Stimulated activated CD4-positive, alpha-beta T cell treated with anti-CD3 and anti-CD28 coated beads, Interleukin-4, amount 100 ng/mL, for 24 hours (primary cell): ENCODE measurements around the gene GALNT14.

Source experiments
- DNase-seq: peaks from one replicate; pipeline ENCODE4 v3.0.0-alpha.2; 2020

Gene GALNT14

DNA sequence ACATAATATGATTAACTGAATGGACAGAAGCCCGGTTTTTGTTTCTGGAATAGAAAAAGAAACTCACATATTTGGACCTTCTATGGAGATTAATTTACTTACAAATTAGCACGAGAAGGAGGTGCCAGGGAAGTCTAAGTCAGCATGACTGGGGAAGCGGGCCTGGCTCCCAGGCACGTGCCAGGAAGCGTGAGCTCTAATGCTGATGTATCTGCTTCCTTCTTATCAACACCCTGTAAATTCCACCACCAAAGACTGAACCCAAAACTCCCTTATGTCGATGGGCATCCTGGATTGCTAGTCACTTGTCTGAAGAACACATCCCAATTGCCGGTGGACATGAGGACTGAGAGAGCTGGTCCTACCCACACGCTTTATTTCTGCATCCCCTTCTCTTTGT is 134.5 kb downstream of the GALNT14 start:
- DNase-seq: no peak

DNA sequence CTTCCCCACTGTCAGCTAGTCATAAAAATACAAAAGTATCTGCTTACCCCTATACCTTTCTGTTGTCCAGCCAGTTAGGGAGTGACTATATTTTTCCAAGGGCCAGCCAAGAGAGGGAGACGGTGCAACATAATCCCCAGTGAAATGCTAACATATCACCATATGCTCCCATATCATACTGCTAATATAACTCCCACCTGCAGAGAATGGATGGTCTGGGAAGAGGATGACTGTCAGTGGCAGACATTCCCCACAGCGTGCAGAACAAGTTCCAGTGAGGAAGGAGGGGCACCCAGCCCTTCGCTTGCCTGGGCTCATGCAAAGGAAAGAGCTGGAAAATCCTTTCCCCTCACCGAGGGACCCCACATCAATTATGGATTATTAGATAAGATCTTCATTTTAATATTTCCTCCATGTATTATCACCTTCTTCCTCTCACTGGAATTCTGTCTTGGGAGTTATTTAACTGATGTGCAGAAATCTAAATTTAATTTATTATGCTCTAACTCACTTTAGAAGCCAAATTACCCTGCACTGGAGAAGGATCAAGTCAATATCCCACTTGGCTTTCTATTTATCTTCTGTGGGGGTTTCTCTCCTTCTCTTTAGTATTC is 135.6 kb downstream of the GALNT14 start:
- DNase-seq: no peak

DNA sequence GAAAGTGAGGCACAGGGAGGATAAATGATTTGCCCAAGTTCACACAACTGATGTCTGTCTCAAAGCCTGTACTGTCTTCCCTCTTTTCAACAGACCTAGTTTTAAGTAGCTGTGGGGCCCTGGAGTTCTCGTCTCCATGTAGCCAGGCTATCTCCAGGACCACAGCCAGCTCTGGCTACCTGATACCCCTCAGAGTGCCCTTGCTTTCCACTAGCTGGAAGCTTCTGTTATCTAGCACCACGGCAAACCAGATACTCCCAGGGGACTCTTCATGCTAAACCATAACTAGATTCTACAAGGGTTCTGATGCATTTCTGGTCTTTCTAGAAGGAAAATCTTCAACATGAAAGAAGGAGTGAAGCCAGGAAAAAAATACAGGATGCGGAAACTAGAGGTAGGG is 137.3 kb downstream of the GALNT14 start:
- no peak for DNase-seq

DNA sequence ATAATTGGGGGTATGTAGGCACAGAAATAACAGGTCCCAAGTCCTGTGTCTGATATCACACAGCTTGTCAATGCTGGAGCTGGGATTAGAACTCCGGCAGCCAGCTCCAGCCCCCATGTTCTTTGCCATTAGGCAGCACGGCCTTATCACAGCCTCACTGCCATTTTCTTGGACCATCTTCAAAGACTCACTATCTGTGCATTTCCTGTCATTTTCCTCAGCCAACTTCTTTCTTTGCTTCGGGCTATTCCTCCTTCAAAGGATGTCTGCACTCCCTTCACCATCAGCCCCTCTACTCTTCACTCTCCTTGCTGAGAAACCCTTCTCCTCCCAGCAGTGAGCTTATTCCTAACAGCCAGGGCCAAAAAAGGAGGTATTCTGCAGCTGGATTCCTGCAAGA is 139.6 kb downstream of the GALNT14 start:
- DNase-seq: no peak

DNA sequence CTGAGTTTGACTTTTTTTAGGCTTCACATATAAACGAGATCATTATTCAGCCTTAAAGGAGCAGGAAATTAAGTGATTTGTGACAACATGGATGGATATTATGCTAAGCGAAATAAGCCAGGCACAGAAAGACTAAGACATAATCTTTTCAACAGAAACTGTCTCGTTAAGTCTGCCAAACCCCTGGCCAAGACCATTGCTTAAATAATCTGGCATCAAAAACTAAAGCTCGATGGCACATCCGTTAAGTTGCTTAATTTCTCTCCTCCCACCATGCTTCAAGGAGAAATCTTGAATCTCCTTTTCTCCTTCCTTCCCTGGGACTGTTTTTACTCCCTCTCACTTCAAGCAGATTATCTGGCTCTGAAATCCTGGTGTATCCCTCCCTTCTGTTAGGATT is 140.3 kb downstream of the GALNT14 start:
- no peak for DNase-seq

DNA sequence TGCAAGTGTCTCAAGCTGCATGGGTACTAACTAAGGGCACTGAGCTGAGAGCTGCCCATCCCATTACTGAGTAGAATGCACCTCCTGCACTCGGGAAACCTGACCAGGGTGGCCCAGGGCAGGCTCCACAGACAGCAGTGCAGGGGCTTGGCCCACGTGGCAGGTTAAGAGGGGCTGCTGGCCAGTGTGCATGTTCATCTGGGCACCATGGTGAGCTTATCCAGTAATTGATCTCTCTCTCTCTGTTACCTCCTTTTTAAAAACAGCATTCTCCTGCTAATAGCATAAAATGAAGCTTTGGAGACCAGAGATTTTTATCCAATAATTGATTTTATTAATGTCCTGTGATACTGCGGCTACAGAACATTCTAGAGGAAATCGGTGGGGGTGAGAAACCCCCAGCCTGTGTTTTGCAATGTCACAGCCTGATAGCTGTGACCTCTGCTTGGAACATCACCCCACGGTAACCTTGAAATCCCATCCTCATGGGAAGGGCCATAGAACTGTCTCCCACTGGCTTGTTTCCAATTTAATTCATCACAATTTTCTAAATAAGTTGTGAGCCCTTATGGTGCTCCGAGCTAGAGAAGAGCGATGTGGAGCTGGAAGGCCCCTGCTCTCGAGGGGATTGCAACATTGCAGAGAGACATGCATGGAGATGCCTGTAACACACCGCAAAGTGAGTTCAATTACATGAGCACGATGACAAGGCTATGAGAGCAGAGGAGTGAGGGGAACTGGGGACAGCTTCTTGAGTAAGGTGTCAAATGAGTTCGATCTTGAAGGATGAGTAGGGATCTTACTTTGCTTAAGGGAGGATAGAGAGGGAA is 143.8 kb downstream of the GALNT14 start:
- DNase-seq: no peak

DNA sequence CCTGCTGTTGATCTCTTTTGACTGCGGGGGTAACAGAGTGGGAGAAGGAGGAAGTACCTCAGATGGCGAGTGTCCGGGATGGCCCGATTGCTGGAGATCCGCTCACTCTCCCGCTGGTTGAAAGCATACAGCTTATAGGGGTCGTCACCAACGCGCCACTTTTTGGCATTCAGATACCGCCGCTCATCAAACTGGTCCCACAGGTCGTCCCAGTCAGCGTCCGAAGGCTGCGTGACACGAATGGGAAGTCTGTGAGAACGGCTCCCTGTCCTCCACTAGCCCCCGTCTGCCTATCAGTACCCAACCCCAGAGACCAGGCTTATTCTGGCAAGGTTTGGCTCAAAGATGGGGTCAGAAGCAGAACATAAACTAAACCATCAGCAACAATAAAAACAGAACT is 145.5 kb downstream of the GALNT14 start:
- DNase-seq: no peak

DNA sequence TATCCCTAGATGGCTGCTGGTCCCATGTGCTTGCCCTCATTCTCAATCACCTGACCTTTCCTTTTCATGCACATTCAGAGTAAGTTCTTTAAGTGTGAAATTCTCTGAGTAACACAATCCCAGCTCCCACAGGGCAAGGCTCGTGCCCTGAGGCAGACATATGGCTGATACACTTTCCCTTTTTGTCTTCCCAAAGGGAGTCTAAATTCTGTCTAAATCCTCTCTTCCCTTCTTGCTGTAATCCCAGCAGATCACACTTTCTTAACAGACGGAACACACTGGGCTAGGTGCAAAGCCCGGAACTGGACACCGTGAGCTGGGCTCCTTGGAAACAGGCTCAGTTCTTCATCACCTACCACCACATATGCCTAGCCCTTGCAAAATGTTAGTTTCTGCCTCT is 147.6 kb downstream of the GALNT14 start:
- DNase-seq: no peak

DNA sequence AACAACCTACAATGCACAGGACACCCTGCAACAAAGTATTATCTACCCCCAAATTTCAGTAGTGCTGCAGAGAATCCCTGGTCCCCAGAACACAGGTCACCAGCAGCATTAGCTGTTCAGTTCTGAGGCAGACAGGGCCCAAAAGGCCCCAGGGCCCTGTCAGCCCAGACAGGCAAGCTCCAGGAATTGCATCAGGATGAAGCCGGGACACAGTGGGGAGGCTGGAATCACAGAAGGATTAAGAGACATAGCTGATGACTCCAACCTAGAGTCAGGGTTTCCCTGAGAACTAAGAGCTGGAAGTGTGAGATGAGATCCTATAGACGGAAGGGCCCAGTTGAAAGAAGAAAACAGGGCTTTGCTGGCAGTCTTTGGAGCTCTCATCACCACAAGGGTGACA is 148.1 kb downstream of the GALNT14 start:
- no peak for DNase-seq

DNA sequence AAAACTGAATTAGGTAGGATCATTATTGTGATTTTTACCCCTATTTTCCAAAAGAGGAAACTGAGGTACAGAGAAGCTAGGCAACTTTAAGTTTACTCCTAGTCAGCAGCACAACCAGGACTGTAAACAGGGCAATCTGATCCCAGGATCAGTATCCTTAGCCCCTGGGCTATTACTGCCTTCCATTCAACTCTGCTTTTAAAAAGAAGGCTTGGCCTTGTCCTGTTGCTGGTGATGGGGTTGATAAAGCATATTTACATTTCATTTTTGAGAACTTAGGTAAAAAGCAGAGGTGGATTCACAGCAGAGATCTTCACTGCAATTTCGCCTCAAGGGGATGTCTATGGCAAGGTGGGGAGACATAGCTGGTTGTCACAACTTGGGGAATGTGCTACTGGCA is 148.5 kb downstream of the GALNT14 start:
- no peak for DNase-seq

DNA sequence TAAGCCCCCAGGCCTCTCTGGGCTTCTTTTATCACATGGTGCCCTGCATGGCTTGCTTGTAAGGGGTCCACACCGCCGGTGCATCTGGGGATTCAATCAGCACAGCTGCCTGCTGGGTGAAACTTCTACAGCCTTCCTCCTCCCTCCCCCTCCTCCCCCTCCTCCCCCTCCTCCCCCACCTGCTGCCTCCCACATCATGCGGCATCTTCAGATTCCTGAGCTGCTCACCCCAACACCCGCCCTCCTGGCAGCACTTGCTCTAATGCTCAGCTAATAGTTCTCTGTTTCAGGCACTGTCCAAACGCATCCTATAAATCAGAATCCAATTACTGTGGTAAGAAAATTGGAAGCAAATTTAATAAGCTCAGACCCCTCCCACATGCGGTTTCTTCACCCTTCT is 150.7 kb downstream of the GALNT14 start:
- no peak for DNase-seq

DNA sequence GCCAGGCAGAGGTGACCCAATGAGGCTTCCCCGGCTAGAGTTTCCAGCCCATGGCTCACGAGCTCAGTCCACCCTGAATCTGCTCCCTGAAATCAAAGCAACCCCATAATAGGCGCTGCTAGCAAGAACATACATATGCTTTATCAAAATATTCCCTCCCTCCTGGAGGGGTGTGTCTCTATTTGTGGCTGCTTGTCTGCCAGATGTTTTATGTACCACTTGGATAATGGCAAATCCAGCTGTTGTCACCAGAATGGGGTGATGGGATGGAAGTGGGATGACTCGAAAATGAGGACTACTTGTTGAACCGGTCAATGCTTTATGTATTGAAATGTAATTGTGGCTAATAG is 152.0 kb downstream of the GALNT14 start:
- no peak for DNase-seq

DNA sequence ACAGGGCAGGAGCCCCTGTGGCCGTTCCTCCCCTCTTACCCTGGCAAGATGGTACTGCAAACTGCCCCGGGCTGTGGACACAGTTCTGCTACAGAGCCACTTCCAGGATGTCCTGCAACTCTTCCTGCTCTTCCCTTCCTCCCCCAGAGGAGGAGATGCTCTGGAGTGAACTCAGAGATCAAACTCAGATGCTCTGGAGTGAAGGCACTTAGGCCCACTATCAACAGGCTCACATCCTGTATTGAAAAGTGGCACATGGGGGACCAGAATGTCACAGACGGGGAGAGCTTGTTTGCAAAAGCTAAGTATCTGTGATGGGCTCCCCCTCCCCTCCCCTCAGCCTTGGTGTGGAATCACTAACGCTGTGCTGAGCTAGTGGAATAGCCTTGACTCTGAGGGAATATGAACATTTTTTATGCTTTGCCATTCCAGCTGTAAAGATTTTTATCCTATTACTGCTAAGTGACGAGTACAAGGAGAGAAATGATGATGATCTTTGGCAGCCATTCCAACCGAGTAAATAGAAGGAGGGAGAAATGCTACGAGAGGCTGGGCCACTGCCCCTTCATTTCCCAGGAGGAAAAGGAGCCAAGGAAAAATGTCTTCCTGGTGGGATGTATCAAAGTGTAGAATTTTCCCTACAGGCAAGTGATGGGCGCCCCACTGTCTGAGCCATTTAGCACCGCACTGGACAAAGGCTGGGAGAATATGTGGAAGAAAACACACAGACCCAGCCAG is 152.6 kb downstream of the GALNT14 start:
- DNase-seq: no peak

DNA sequence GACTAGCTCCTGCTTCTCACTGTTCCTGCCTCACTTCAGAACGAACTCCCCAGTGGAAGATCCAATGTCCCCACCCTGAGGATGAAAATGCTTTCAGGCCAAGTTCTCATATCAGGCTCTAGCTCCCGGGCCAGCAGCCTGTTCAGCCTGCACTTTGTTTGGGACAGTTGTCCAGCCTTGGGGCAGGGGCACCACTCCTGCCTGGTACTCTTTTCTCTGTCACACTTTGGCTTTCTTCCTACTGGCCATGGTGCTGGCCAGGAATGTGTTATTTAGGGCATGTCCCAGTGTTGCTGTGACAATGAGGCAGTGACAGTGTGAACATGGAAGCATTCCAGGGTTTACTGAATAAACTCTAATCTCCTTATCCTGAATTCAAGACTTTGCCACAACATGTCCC is 154.1 kb downstream of the GALNT14 start:
- no peak for DNase-seq

DNA sequence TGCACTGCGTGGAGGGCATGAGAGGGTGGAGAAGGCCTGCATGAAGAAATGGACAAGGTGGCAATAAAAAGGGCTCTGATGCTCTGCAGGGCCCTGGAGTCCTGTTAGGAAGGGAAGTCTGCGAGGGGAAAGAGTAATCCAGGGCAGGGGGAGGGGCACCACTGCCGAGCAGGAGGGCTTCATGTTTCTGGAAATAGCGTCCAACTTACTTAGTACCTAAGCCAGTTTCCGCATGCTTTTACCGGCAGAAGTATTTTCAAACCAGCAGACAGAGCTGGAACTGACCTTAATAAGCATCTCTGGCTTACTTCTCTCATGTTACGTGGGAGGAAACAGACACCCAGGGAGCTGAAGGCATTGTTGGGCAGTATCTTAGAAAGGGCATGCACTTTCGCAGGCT is 156.7 kb downstream of the GALNT14 start:
- no peak for DNase-seq

DNA sequence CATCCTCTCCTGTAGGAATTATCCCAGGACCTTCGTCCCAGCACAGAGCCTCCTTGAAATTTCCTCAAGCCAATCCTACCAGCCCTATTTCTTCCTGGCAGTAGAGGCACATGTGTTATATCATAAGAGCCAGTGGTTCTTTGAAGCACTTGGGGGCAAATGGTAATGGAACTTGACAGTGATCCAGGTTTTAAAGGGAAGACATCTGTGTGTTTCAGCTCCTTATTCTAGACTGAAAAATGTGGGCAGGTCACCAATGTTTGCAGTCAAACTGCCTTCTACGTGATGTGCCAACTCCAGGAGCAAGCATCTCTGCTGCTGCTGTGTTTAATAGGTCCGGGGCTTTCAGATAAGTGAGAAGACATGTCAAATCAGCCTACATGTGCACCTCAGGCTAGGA is 157.1 kb downstream of the GALNT14 start:
- DNase-seq: no peak

DNA sequence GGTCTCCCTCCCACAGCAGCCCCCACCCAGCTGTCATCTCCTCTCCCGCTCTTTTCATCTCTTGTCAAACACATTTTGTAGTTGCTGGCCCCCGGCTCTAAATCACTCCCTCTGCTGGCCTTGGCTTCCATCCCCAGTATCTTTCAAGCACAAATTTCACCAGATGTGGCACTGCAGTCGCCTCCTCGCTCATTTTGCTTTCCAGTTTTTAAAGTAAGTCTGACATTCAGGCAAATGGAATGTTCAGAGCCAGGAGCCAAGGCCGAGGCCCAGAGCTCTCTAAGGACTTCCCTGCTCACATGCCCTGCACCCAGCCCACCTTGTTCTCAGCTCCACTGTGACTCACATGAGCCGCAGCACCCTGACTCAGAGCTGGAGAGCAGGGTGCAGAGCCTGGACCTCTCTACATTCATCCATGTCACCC is 158.4 kb downstream of the GALNT14 start:
- DNase-seq: no peak

DNA sequence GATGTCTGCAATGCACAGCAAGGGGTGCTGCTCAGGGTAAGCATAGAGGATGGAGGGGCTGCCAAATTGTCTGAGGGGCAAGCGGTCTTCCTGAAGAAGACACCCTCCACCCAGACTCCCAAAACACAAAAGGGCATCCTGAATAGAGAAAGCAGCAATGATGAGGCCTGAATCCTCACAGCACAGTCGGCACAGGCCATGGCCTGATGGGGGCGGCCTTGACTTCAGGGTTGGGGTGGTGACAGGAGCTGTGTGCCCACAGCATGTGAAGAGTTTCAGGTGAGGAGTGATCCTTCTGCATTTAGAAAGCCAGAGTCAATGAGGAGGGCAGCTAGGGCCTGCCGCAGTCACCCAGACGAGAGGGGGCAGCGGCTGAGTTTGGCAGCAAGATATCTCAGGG is 159.4 kb downstream of the GALNT14 start:
- no peak for DNase-seq

DNA sequence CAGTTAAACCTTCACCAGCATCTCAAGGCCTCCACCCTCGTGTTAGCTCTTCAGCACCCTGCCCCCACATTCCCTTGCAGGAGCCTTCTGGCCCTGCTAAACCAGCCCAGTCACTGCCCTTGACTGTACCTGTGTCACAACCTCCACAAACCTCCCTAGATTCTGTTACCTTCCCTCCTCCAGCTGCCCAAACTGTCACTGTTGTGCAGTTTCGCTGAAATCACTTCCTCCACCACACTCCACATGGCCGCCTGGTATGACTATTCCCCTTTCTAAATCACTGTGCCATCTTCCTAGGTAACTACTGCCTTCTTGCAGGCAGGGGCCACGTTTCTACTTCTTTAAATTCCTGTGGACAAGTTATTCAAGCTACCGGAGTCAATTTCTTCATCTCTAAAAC is 160.2 kb downstream of the GALNT14 start:
- DNase-seq: no peak

DNA sequence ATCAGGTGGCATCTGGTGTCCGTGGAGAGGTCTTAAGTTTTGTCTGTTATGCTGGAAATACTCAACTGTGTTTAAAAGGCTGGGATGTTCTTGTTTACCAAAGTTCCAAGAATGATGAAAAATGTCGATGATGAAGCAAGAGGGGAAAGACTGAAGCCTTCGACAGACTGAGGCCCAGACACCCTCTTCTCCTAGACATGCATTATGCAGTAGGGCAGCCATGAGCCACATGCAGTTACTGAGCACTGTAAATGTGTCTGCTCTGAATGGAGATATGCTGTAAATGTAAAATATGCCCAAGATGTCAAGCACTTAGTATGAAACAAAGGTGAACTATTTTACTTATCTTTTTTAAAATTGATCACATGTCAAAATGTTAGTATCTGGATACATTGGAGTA is 163.1 kb downstream of the GALNT14 start:
- DNase-seq: no peak

DNA sequence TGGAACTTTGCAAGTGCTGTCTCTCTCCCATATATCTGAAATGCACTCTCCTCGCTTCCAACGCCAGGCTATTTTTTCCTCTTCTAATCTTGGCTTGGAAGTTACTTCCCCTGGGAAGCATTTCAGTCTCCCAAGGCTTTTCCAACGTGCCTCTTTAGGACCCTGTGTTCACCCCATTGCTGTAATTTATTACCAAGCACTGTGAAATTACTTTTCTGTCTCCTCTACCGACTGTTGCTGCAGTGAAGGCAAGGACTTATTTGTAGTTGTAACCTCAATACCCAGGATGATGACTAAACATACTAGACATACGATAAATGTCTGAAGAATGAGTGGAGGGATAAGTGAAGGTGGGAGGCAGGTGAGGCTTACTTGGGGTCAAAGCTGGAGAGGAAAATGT is 163.7 kb downstream of the GALNT14 start:
- DNase-seq: no peak

DNA sequence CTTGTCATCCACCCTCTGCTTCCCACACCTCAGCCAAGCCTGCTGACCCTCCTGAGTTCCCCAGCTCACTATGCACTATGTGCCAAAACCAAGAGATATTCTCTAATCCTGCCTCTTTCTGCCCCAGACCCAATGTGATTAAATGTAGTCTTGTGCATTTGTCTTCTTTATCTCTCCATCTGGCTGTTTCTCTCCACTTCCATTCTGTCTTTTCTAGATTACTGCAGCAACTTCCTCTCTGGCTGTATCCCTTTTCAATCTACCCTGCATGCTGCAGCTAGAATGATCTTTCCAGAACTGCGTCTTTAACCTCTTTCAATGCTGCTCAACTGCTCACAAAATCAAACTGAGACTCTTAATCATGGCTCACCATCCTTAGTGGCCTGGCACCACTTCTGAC is 164.1 kb downstream of the GALNT14 start:
- DNase-seq: no peak

DNA sequence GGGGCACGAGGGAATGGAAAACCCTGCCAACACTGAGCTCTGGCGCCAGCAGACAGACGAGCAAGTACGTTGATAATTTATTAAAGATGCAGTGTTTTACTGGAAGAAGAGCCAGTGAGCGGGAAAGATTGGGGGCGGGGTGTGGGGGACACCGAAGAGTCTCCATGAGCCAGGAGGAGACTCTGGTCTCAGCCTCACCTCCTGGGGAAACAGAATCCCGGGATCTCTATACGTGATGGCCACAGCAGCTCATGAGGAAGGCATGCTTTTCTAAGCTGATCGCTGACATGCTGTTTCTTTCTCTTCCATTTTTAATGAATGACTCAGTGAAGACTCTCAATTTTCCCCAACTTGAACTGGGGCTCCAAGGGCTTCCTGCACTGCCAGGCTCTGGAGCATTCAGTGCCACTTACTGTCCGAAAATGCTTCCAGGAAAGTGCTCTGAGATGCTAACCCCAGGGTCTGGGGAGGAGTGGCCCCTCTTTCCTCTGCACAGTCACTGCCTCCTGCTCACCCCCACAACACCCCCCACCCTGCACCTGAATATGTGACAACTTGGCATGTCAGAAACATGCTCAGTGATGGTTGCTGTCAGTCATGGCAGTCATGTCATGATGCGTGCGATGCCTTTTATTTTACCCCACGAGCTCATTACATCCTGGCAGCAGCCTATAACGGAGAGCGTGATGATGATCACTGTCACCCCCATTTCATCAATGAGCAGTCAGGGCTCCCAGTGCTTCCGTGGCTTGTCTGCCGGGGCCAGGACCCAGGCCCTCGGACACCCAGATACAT is 166.8 kb downstream of the GALNT14 start:
- DNase-seq: no peak
